ENCODE measurements around the gene ADCY7. TPM values are rescaled to one million over a fixed set of nuclear protein-coding genes. Genes with fewer than 3 reads are reported as not detected.

Gene ADCY7
- total and polyA plus RNA-seq, 2 of the 4 experiments (the other 2 are of a cell fraction): 15.2 to 17.1 TPM

DNA sequence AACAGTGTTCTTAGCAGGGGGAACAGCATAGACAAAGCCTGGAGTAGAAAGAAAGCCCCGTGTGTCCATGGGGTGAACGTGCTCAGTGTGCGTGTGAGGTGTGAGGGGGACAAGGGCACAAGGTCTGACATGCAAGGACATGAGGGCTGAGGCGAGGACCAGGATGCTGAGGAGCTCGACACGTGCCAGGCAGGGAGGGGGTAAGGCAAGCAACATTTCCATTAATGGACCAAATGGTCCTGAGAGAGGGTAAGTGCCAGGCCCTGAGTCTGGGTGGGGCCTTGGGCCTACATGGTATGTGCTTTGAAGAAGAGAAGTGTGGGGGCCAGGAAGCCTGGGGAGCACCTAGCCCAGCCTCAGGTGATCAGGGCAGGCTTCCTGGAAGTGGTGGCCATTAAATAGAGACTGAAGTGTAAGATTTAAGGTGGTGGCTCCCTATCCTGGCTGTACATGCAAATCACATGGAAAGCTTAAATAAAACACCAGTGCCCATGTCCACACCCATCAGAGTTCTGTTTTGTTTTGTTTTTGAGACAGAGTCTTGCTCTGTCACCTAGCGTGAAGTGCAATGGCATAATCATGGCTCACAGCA is 29.3 kb downstream of the ADCY7 start:
- H2AK9ac ChIP-seq (replicated peaks; ENCODE audit: low read depth, low read length, poor library complexity): no peak overlapping the region
- WGBS, 2 experiments (ENCODE audit: extremely low coverage in 2 of 2, insufficient read length in 1 of 2): 96% methylated on average over 4 of the region's 7 CpGs; no CpG with 5 or more reads in 1 of the 2 experiments
- H3K79me1 ChIP-seq (ENCODE audit: low read depth in 1 of 2, low read length in 2 of 2): no peaks in the 10 kb centered on the region
- H2AK5ac ChIP-seq (ENCODE audit: low read depth, low read length): no peak overlapping the region
- H4K91ac ChIP-seq (ENCODE audit: insufficient read depth, low read depth, low read length): no peak overlapping the region
- DNase-seq: no peak
- H4K20me1 ChIP-seq (ENCODE audit: insufficient read depth, low read length): no peaks in the 10 kb centered on the region
- no peak overlapping the region for H2BK120ac ChIP-seq (ENCODE audit: low read depth, low read length)
- no peak overlapping the region for H3K18ac ChIP-seq (ENCODE audit: low read depth, low read length)
- H3K9me1 ChIP-seq (ENCODE audit: insufficient read depth, low read length): 0 out of 2 replicates have a peak, but pooled peaks cover 5% of the 10 kb centered on the region
- no peak overlapping the region for H4K5ac ChIP-seq (ENCODE audit: low read depth, low read length)
- no peak for ATAC-seq (ENCODE audit: low read depth)
- H3K23ac ChIP-seq (ENCODE audit: low read depth, low read length): no peak overlapping the region
- POLR2A ChIA-PET (ENCODE audit: unreplicated experiment): no interaction called here
- H3K56ac ChIP-seq (ENCODE audit: extremely low read depth, insufficient read depth, low read length): no peak overlapping the region
- no peak overlapping the region for H3K27ac ChIP-seq (ENCODE audit: insufficient read depth, low read length)
- H3K4me3 ChIP-seq (ENCODE audit: insufficient read depth, low read depth, low read length): no peak overlapping the region
- no peaks in the 10 kb centered on the region for H3K9me3 ChIP-seq (ENCODE audit: control insufficient read depth, insufficient read depth, low read length)
- no peak overlapping the region for H4K8ac ChIP-seq (ENCODE audit: low read depth in 2 of 2, low read length in 2 of 2)
- BruUV-seq (replicated peaks): no TSS peak
- no peak overlapping the region for H2BK5ac ChIP-seq (ENCODE audit: low read depth, low read length, poor library complexity, severe bottlenecking)
- H3K4ac ChIP-seq (ENCODE audit: low read depth, low read length): no peak overlapping the region
- TF ChIP-seq, protein P1, sequence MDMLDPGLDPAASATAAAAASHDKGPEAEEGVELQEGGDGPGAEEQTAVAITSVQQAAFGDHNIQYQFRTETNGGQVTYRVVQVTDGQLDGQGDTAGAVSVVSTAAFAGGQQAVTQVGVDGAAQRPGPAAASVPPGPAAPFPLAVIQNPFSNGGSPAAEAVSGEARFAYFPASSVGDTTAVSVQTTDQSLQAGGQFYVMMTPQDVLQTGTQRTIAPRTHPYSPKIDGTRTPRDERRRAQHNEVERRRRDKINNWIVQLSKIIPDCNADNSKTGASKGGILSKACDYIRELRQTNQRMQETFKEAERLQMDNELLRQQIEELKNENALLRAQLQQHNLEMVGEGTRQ (IDR thresholded peaks at IDR 0.05; ENCODE audit: low read depth, low read length): no peak
- TF ChIP-seq POLR2A (IDR thresholded peaks at IDR 0.05; ENCODE audit: low read depth, low read length): no peak
- TF ChIP-seq MAZ (IDR thresholded peaks at IDR 0.05; ENCODE audit: borderline replicate concordance, low read depth, low read length): no peak
- TF ChIP-seq, protein P2, sequence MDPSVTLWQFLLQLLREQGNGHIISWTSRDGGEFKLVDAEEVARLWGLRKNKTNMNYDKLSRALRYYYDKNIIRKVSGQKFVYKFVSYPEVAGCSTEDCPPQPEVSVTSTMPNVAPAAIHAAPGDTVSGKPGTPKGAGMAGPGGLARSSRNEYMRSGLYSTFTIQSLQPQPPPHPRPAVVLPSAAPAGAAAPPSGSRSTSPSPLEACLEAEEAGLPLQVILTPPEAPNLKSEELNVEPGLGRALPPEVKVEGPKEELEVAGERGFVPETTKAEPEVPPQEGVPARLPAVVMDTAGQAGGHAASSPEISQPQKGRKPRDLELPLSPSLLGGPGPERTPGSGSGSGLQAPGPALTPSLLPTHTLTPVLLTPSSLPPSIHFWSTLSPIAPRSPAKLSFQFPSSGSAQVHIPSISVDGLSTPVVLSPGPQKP (IDR thresholded peaks at IDR 0.05; ENCODE audit: borderline replicate concordance, low read depth, low read length): no peak
- H3K9ac ChIP-seq (ENCODE audit: low read depth, low read length): no peak overlapping the region
- no peak overlapping the region for H2AFZ ChIP-seq (replicated peaks; ENCODE audit: low read length, poor library complexity)
- no peak overlapping the region for H2BK15ac ChIP-seq (ENCODE audit: low read depth, low read length)
- dilution Hi-C loops (cut with HindIII; ENCODE audit: low sequenced_read_pairs, unreplicated experiment): no loop called here
- H3K27me3 ChIP-seq (ENCODE audit: control insufficient read depth, insufficient read depth, low read length): no peaks in the 10 kb centered on the region
- H3K14ac ChIP-seq (replicated peaks; ENCODE audit: low read depth, low read length): no peak overlapping the region
- H3K4me1 ChIP-seq (ENCODE audit: control insufficient read depth, insufficient read depth, low read length): peaks cover 2% of the 10 kb centered on the region
- H3K4me2 ChIP-seq (ENCODE audit: low read depth, low read length): no peak overlapping the region
- no peak overlapping the region for H2BK20ac ChIP-seq (ENCODE audit: low read depth, low read length)
- H3K36me3 ChIP-seq (ENCODE audit: control insufficient read depth, insufficient read depth, low read length): peaks cover 7% of the 10 kb centered on the region; the same call in 1 of the 2 replicates
- CTCF ChIA-PET: no interaction called here
- in situ Hi-C loops (cut with MboI; ENCODE audit: low sequenced_read_pairs): no loop called here
- intact Hi-C loops (cut with micrococcal nuclease): no loop called here

Data from IMR-90 (cell line).